ENCODE measurements around the gene CAAP1. TPM values are rescaled to one million over a fixed set of nuclear protein-coding genes. Genes with fewer than 3 reads are reported as not detected.

The CAAP1 gene
- total and polyA plus RNA-seq, 11 donors: 4.8 to 10.8 (median 7.0) TPM

DNA sequence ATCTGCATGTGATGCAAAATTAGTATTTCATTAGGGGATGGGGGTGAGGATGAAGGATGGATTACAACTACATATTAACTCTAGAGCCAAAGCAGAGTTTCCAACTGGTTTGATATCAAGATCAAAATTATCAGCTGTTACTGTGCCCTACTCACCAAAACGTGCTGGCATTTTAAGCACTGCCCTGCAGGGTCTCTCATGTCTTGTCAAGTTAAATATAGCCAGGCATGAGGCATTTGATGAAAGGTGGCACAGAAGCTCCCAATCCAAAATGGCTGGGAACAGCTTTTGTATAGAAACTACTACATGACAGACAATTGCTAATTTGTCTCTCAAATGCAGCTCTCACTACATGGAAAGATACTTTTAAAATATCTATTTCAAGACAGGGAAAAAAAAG, 27.1 kb upstream of the CAAP1 start:
- Histone ChIP-seq H3K9me3 (no peaks in the 10 kb centered on the region), H3K4me1 (peaks cover 0 to 5% (median 0%) of the 10 kb centered on the region in 12 donors), H3K27ac (no peak overlapping the region), H3K36me3 (peaks cover 0 to 100% (median 96%) of the 10 kb centered on the region in 9 donors), H3K4me3 (no peak overlapping the region), H3K27me3 (no peaks in the 10 kb centered on the region)
- intact Hi-C loops (cut with DNase I): no loop called here
- 17 to 50% (median 44%) methylated on average over 1 of the region's 1 CpG for WGBS, 4 donors
- TF ChIP-seq POLR2A (IDR thresholded peaks at IDR 0.05): no peak
- TF ChIP-seq, protein P1, sequence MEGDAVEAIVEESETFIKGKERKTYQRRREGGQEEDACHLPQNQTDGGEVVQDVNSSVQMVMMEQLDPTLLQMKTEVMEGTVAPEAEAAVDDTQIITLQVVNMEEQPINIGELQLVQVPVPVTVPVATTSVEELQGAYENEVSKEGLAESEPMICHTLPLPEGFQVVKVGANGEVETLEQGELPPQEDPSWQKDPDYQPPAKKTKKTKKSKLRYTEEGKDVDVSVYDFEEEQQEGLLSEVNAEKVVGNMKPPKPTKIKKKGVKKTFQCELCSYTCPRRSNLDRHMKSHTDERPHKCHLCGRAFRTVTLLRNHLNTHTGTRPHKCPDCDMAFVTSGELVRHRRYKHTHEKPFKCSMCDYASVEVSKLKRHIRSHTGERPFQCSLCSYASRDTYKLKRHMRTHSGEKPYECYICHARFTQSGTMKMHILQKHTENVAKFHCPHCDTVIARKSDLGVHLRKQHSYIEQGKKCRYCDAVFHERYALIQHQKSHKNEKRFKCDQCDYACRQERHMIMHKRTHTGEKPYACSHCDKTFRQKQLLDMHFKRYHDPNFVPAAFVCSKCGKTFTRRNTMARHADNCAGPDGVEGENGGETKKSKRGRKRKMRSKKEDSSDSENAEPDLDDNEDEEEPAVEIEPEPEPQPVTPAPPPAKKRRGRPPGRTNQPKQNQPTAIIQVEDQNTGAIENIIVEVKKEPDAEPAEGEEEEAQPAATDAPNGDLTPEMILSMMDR (IDR thresholded peaks at IDR 0.05): no peak
- ATAC-seq: no peak
- no peak for DNase-seq

GRCh38 chr9:26913138-26913668, 20.6 kb upstream of the CAAP1 start:
- no peak for TF ChIP-seq POLR2A (IDR thresholded peaks at IDR 0.05)
- TF ChIP-seq, protein P1 (IDR thresholded peaks at IDR 0.05): no peak
- DNase-seq (no peak), ATAC-seq (no peak)
- Histone ChIP-seq H3K27ac (no peak overlapping the region), H3K36me3 (peaks cover 0 to 100% (median 86%) of the 10 kb centered on the region in 9 donors), H3K4me3 (no peak overlapping the region), H3K9me3 (no peaks in the 10 kb centered on the region), H3K27me3 (no peaks in the 10 kb centered on the region), H3K4me1 (no peaks in the 10 kb centered on the region)
- WGBS, 4 donors: 94 to 98% (median 95%) methylated on average over 2 of the region's 2 CpGs
- intact Hi-C loops (cut with DNase I): no loop called here

GRCh38 chr9:26904671-26905070, 12.1 kb upstream of the CAAP1 start:
- Histone ChIP-seq H3K4me3 (no peak overlapping the region), H3K36me3 (peaks cover 0 to 89% (median 45%) of the 10 kb centered on the region in 9 donors), H3K27me3 (no peaks in the 10 kb centered on the region), H3K27ac (peak overlapping the region in 4 of 12 donors; percentile 23 to 62 (median 48)), H3K9me3 (no peaks in the 10 kb centered on the region), H3K4me1 (peaks cover 0 to 7% (median 0%) of the 10 kb centered on the region in 12 donors)
- intact Hi-C loops (cut with DNase I): no loop called here
- no peak for DNase-seq
- 54 to 66% (median 59%) methylated on average over 1 of the region's 1 CpG for WGBS, 4 donors
- TF ChIP-seq, protein P1 (IDR thresholded peaks at IDR 0.05): no peak
- TF ChIP-seq POLR2A (IDR thresholded peaks at IDR 0.05): no peak
- ATAC-seq: peak in 1 of 4 donors; percentile 55

GRCh38 chr9:26904070-26904469, 11.5 kb upstream of the CAAP1 start:
- TF ChIP-seq, protein P1 (IDR thresholded peaks at IDR 0.05): no peak
- TF ChIP-seq POLR2A (IDR thresholded peaks at IDR 0.05): no peak
- H3K27me3 ChIP-seq: no peaks in the 10 kb centered on the region
- H3K9me3 ChIP-seq: no peaks in the 10 kb centered on the region
- H3K4me3 ChIP-seq: no peak overlapping the region
- H3K27ac ChIP-seq: peak overlapping the region in 3 of 12 donors; percentile 12 to 62 (median 51)
- no peak for ATAC-seq
- intact Hi-C loops (cut with DNase I): no loop called here
- no peak for DNase-seq
- 25 to 42% (median 37%) methylated on average over 3 of the region's 3 CpGs for WGBS, 4 donors
- H3K4me1 ChIP-seq: peaks cover 0 to 7% (median 0%) of the 10 kb centered on the region in 12 donors
- H3K36me3 ChIP-seq: peaks cover 0 to 84% (median 40%) of the 10 kb centered on the region in 9 donors

All from heart left ventricle (tissue), 16 donors.